Endodermal cell (in vitro differentiated cells): ENCODE results near the gene BAHCC1. TPM values are rescaled to one million over a fixed set of nuclear protein-coding genes. Genes with fewer than 3 reads are reported as not detected.

Source experiments
- DNase-seq: peaks from one replicate; pipeline ENCODE4 v3.0.0-alpha.2; 2017
- H3K27ac ChIP-seq: 2 replicates; pipeline ENCODE4 v1.5.1; 2013; ENCODE audit warnings: mild to moderate bottlenecking, low read depth, low read length, moderate library complexity
- H3K27me3 ChIP-seq: 2 replicates; pipeline ENCODE4 v1.6.1; 2013; ENCODE audit warnings: mild to moderate bottlenecking, low read length, moderate library complexity; ENCODE audit not compliant: insufficient read depth, control insufficient read depth, poor library complexity, severe bottlenecking
- H3K36me3 ChIP-seq: 2 replicates; pipeline ENCODE4 v1.7.0; 2013; ENCODE audit warnings: mild to moderate bottlenecking, low read length, moderate library complexity; ENCODE audit not compliant: control insufficient read depth, insufficient read depth
- H3K4me1 ChIP-seq: one replicate; pipeline ENCODE4 v1.7.0; 2013; ENCODE audit warnings: low read length; ENCODE audit not compliant: control insufficient read depth, insufficient read depth
- H3K4me3 ChIP-seq: 2 replicates; pipeline ENCODE4 v1.5.1; 2013; ENCODE audit warnings: mild to moderate bottlenecking, low read length, moderate library complexity
- H3K9ac ChIP-seq: 2 replicates; pipeline ENCODE4 v1.6.1; 2013; ENCODE audit warnings: mild to moderate bottlenecking, low read length, moderate library complexity; ENCODE audit not compliant: poor library complexity, severe bottlenecking; ENCODE audit errors: extremely low read depth
- H3K9me3 ChIP-seq: 2 replicates; pipeline ENCODE4 v1.6.1; 2013; ENCODE audit warnings: mild to moderate bottlenecking, low read length, moderate library complexity; ENCODE audit not compliant: control insufficient read depth
- H3K27ac Mint-ChIP-seq: 2 replicates; pipeline ENCODE4 v1.8.0; 2020; ENCODE audit warnings: mixed read lengths
- H3K27me3 Mint-ChIP-seq: 2 replicates; pipeline ENCODE4 v1.8.0; 2021; ENCODE audit warnings: mild to moderate bottlenecking, mixed read lengths; ENCODE audit not compliant: insufficient read depth
- H3K36me3 Mint-ChIP-seq: 2 replicates; pipeline ENCODE4 v1.8.0; 2020; ENCODE audit warnings: low read depth, mixed read lengths
- H3K4me1 Mint-ChIP-seq: 2 replicates; pipeline ENCODE4 v1.8.0; 2020; ENCODE audit warnings: mixed read lengths
- H3K4me3 Mint-ChIP-seq: 2 replicates; pipeline ENCODE4 v1.8.0; 2020; ENCODE audit warnings: mild to moderate bottlenecking, moderate library complexity, mixed read lengths
- H3K9me3 Mint-ChIP-seq: 2 replicates; pipeline ENCODE4 v1.8.0; 2020; ENCODE audit warnings: mild to moderate bottlenecking, mixed read lengths
- CTCF ChIP-seq: fragments of 200-600 bp; sonication (generic); conservative IDR thresholded peaks from 2 replicates; pipeline ENCODE4 v1.5.0; 2021; ENCODE audit warnings: antibody characterized with exemption, mild to moderate bottlenecking
- WGBS, 2 experiments: methylation state at CpG; one replicate each; pipeline versions ENCODE4 v1.1.5 to v1.1.7; 2013; ENCODE audit warnings: missing lambda C conversion rate in 2 of 2, mixed read lengths in 1 of 2; ENCODE audit not compliant: insufficient coverage in 1 of 2, insufficient read length in 1 of 2; 5-methylcytosine and 5-hydroxymethylcytosine counted together
- total RNA-seq, 2 donors: library from RNA; stranded (reverse); fragmentation: NEBNext Ultra II Directional in 1 of 2; extraction: Animal tissue kit (Norgen Biotek cat#: 25700) in 1 of 2; gene quantifications; 2 replicates in 1 of 2; 3 replicates in 1 of 2; pipeline ENCODE4 v1.2.1, GENCODE V29; 2021

BAHCC1 gene
- total RNA-seq, 2 donors from 2014 or later: 63.9 to 78.1 TPM

- no peaks in the 10 kb centered on the region for H3K36me3 Mint-ChIP-seq
- no peaks in the 10 kb centered on the region for H3K36me3 ChIP-seq
- H3K4me3 ChIP-seq: no peak overlapping the region
- DNase-seq: no peak
- no peaks in the 10 kb centered on the region for H3K27me3 ChIP-seq
- H3K9me3 ChIP-seq: no peaks in the 10 kb centered on the region
- H3K27me3 Mint-ChIP-seq: no peaks in the 10 kb centered on the region
- H3K27ac ChIP-seq: no peak overlapping the region
- WGBS, 2 experiments: 90 to 94% methylated on average over 15 to 41 of the region's 41 CpGs
- H3K4me1 ChIP-seq: peaks cover 3% of the 10 kb centered on the region
- H3K4me3 Mint-ChIP-seq: no peak overlapping the region
- no peaks in the 10 kb centered on the region for H3K9me3 Mint-ChIP-seq
- H3K4me1 Mint-ChIP-seq: no peaks in the 10 kb centered on the region
- no peak overlapping the region for H3K27ac Mint-ChIP-seq
- no peak for TF ChIP-seq CTCF
- no peak overlapping the region for H3K9ac ChIP-seq
These were observed 32.2 kb downstream of the BAHCC1 start for GRCh38 chr17:81427173-81428120.

GRCh38 chr17:81428121-81428515, 32.9 kb downstream of the BAHCC1 start:
- no peak overlapping the region for H3K9ac ChIP-seq
- no peaks in the 10 kb centered on the region for H3K27me3 ChIP-seq
- peaks cover 3% of the 10 kb centered on the region for H3K4me1 ChIP-seq
- WGBS, 2 experiments: 70 to 90% methylated on average over 2 to 12 of the region's 12 CpGs
- no peak for TF ChIP-seq CTCF
- Mint-ChIP-seq H3K27me3 (no peaks in the 10 kb centered on the region), H3K27ac (no peak overlapping the region), H3K9me3 (no peaks in the 10 kb centered on the region), H3K4me3 (no peak overlapping the region), H3K4me1 (no peaks in the 10 kb centered on the region), H3K36me3 (no peaks in the 10 kb centered on the region)
- no peak overlapping the region for H3K27ac ChIP-seq
- H3K9me3 ChIP-seq: no peaks in the 10 kb centered on the region
- H3K36me3 ChIP-seq: no peaks in the 10 kb centered on the region
- no peak for DNase-seq
- H3K4me3 ChIP-seq: no peak overlapping the region

- no peak overlapping the region for H3K9ac ChIP-seq
- DNase-seq: no peak
- no peak overlapping the region for H3K4me3 ChIP-seq
- Mint-ChIP-seq H3K27me3 (no peaks in the 10 kb centered on the region), H3K27ac (no peak overlapping the region), H3K4me3 (no peak overlapping the region), H3K9me3 (no peaks in the 10 kb centered on the region), H3K36me3 (no peaks in the 10 kb centered on the region), H3K4me1 (no peaks in the 10 kb centered on the region)
- no peaks in the 10 kb centered on the region for H3K4me1 ChIP-seq
- no peaks in the 10 kb centered on the region for H3K27me3 ChIP-seq
- no peaks in the 10 kb centered on the region for H3K9me3 ChIP-seq
- no peaks in the 10 kb centered on the region for H3K36me3 ChIP-seq
- no peak overlapping the region for H3K27ac ChIP-seq
- no peak for TF ChIP-seq CTCF
- WGBS, 2 experiments: 85 to 96% methylated on average over 8 to 11 of the region's 11 CpGs
These were observed 33.3 kb downstream of the BAHCC1 start for GRCh38 chr17:81428516-81428915.
